ENCODE measurements around the gene PTGR3.
A peak's percentile ranks its signal among the peaks of the same experiment; 100 is the strongest.

Gene PTGR3

DNA sequence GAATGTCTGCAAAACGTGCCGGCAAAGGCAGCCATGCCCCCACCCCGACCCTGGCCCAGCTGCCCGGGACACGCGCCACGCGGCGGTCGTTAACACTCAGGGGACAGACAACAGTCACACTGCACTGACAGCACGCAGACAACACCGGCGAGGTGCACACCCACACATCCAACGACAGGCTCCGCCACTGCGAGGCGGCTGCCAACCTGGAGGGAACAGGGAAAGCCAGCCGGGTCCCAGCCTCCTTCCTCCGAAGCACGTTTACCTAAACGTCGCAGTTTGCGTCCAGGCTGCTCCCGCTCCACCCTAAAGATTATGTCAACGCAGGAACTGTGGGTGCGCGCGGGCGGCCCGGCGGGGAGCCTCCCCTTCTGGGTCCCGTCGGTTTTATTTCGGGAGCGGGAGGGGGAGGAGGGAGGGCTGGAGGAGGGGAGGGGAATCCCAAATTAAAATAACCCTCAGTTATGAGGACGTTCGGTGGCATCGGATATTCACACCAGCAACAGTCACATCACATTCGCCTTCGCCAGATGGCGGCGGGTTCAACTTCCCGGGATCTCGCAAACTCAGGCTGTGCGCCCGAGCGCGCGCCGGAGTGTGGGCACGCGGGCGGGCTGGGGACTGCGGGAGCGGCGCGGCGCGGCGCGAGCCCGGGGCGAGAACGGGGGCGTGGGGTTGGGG, 644 bp downstream of the PTGR3 start:
- peak overlapping the region; percentile 65 for H3K4me3 ChIP-seq (ENCODE audit: control insufficient read depth, low read depth, low read length)
- TF ChIP-seq, protein P1, sequence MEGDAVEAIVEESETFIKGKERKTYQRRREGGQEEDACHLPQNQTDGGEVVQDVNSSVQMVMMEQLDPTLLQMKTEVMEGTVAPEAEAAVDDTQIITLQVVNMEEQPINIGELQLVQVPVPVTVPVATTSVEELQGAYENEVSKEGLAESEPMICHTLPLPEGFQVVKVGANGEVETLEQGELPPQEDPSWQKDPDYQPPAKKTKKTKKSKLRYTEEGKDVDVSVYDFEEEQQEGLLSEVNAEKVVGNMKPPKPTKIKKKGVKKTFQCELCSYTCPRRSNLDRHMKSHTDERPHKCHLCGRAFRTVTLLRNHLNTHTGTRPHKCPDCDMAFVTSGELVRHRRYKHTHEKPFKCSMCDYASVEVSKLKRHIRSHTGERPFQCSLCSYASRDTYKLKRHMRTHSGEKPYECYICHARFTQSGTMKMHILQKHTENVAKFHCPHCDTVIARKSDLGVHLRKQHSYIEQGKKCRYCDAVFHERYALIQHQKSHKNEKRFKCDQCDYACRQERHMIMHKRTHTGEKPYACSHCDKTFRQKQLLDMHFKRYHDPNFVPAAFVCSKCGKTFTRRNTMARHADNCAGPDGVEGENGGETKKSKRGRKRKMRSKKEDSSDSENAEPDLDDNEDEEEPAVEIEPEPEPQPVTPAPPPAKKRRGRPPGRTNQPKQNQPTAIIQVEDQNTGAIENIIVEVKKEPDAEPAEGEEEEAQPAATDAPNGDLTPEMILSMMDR (IDR thresholded peaks at IDR 0.05; ENCODE audit: control insufficient read depth, insufficient read depth, low read depth, low read length, missing control alignments), result no peak
- no peak for DNase-seq (ENCODE audit: low read depth)

DNA sequence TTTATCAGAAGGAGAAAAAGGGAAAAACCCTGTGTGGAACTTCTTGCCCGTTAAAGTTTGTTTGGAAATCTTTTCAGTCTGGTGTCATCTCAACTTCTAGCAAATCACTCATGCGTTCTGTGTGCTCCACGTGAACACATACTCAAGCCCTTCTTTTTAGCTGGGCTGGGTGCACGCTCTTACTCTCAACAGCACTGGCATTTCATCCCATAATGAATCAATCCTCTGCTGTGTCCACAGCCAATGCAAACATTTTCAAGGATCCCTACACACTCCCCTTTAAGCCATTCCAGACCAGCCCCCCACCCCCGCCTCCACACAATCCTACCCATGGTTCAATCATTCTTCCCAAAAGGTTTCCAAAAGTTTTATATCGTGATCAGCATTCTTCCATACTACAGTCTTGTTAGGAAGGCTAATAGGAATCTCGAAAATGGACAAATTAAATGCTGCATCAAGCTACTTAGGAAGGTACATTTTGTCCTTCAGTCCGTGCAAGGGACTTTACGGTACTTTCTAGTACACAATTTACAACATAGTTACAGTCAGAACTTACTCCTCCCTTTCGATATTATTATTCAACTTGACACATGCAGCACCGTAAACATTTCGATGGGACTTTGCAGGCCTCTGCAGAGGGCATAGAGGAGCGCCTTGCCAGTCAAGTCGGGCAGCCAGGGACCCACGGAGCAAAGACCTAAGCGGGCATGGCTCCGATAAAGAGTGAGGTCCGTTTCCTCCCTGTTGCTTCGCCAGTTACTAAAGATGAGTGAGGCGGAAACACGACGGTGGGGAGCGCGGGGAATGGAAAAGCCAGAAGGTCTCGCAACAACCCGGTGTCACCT, 1.4 kb downstream of the PTGR3 start:
- peak overlapping the region; percentile 65 for H3K4me3 ChIP-seq (ENCODE audit: control insufficient read depth, low read depth, low read length)
- no peak for DNase-seq (ENCODE audit: low read depth)
- TF ChIP-seq, protein P1 (IDR thresholded peaks at IDR 0.05; ENCODE audit: control insufficient read depth, insufficient read depth, low read depth, low read length, missing control alignments), result no peak

DNA sequence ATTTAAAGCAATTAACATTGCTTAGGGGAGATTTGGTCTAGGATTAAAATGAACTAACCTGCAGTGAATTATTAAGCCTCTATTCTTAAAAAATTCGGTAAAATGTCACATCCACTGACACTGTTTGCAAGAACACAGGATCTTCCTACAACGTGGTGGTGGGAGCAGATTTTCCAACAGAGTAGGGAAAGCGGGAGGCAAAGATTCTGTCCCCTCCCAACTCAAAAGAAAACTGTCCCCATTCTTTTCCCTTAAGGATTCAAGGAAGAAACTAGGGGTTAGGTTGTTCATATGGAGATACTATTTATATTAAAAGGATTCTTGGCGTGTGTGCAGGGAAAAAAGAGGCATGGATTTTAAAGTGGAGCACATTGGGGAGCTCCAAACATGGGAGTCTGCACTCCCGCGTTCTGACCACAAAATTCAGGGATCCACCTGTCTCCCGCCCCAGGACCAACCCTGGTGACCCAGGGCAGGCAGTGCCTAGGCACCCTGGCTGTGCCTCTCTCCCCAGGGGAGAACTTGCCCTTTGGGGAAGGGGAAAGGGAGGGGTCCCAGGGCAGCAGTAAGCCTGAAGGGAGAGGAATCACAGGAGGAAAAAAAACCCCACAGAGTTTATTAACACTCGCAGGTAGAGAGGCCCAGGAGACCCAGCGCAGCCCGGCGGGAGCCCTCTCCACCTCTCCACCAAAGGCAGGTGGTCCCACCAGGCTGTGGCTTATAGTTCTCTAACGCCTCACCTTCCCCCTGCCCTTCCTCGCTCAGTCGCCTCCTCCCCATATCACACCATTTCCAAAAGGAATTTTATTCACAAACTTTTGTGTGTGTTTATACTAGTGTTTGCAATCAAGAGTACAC, 2.3 kb downstream of the PTGR3 start:
- TF ChIP-seq, protein P1 (IDR thresholded peaks at IDR 0.05; ENCODE audit: control insufficient read depth, insufficient read depth, low read depth, low read length, missing control alignments), result no peak
- H3K4me3 ChIP-seq (ENCODE audit: control insufficient read depth, low read depth, low read length), result peak overlapping the region; percentile 65
- no peak for DNase-seq (ENCODE audit: low read depth)

DNA sequence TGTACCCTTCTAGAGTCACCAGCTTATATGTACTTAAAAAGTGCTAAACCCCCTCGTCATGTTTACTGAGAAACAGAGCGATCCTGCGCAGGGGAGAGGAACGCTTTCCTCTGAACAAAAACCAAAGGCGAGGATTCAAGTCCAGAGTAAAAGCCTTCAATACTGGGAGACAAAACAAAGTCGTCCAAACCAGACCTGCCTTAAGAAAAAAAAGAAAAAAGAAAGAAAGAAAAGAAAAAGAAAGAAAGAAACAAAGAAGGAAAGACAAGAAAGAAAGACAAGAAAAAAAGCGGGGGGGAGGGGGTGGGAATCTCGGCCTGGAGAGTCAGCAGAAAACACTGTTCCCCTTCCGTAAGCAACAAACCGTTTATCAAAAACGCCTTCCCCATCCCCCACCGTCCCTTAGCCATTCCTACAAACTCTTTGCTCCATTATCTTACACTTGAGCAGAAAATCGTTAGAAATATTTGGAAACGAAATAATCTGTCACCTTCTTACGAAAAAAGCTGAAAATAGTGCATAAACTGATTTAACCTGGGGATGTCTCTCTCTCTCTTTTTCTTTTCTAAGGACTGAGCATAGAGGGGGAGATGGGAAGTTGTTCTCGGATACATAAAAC, 3.3 kb downstream of the PTGR3 start:
- TF ChIP-seq, protein P1 (IDR thresholded peaks at IDR 0.05; ENCODE audit: control insufficient read depth, insufficient read depth, low read depth, low read length, missing control alignments), result no peak
- no peak for DNase-seq (ENCODE audit: low read depth)
- peak overlapping the region; percentile 55 for H3K4me3 ChIP-seq (ENCODE audit: control insufficient read depth, low read depth, low read length)

DNA sequence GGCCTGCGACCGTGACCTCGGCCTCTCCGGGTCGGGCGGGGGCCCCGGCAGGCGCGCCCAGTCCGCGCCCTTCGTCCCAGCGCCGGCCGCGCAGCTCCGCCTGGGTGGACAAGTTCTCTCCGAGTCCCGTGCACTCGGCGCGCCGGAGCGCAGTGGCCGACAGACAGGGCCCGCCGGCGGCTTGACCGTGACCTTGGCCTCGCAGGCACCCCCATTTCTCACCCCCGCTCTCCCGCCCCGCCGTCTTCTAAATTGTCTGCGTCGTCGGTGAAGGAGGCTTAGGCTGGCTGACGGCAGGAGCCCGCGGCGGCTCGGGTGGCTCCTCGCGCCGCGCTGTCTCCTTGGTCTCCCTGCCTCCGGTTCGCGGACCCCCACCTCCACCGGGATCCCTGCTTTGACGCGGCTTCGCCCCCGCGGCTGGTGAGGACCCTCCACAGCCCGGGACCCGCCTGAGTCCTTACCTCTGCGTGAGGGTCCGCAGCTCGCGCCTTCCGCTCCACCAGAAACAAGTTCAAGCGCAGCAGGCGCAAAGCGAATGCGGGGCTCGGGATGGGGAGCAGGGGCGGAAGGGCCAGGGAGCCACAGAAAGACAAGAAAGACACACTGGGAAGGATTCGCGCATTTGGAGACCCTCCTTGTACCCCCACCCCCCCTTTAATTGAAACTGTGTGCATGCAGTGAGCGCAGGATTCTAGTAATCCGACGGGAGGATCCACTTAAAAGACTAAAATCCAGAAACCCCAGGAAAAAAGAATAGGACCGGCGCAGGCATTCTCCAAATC, 4.0 kb downstream of the PTGR3 start:
- no peak for DNase-seq (ENCODE audit: low read depth)
- TF ChIP-seq, protein P1 (IDR thresholded peaks at IDR 0.05; ENCODE audit: control insufficient read depth, insufficient read depth, low read depth, low read length, missing control alignments), result no peak
- peak overlapping the region; percentile 55 for H3K4me3 ChIP-seq (ENCODE audit: control insufficient read depth, low read depth, low read length)

Measured in AG09309 (cell line).